Dermis blood vessel endothelial cell (primary cell): ENCODE measurements around the gene ZNF837. TPM values are rescaled to one million over a fixed set of nuclear protein-coding genes. Genes with fewer than 3 reads are reported as not detected.
A peak's percentile ranks its signal among the peaks of the same experiment; 100 is the strongest.
"Not testable (repeated sequence)": the region's sequence is repeated elsewhere in the genome, so short reads cannot be mapped to it uniquely, and the experiment has no call there.

Source experiments
- DNase-seq: peaks from one replicate; pipeline ENCODE4 v3.0.0; 2010
- total RNA-seq: library from RNA; depleted of rRNA; stranded (reverse); fragments of >200 nt; gene quantifications from 2 replicates; pipeline ENCODE4 v1.2.3, GENCODE V29; 2014

ZNF837 gene
- total RNA-seq, 1 donor from 2014 or later = 4.1 TPM

GRCh38 chr19:58395979-58396627 lies 15.3 kb upstream of the ZNF837 start:
- no peak for DNase-seq

- no peak for DNase-seq
Observed at GRCh38 chr19:58395220-58395978, 14.6 kb upstream of the ZNF837 start, which contains the start of gene RNF225. RNF225 (plus strand) TSS chr19:58395656; CDS start chr19:58396090, 434 bp downstream.

- no peak for DNase-seq
Observed at GRCh38 chr19:58394821-58395219, 14.0 kb upstream of the ZNF837 start.

- no peak for DNase-seq
Observed at GRCh38 chr19:58393725-58394033, 12.8 kb upstream of the ZNF837 start.

GRCh38 chr19:58392945-58393724 lies 12.3 kb upstream of the ZNF837 start:
- DNase-seq = no peak

- DNase-seq = no peak
Observed at GRCh38 chr19:58388175-58388526, 7.3 kb upstream of the ZNF837 start.

GRCh38 chr19:58387338-58388174 lies 6.7 kb upstream of the ZNF837 start:
- DNase-seq = no peak

- DNase-seq = peak; percentile 99
Observed at GRCh38 chr19:58386576-58387337, 5.9 kb upstream of the ZNF837 start, which contains the start of gene RPS5. RPS5 (plus strand) TSS chr19:58387269; CDS start chr19:58388138, 869 bp downstream.

- no peak for DNase-seq
Observed at GRCh38 chr19:58385891-58386575, 5.2 kb upstream of the ZNF837 start.

GRCh38 chr19:58385313-58385890 lies 4.6 kb upstream of the ZNF837 start:
- no peak for DNase-seq

- no peak for DNase-seq
Observed at GRCh38 chr19:58382997-58383603, 2.3 kb upstream of the ZNF837 start.

GRCh38 chr19:58381460-58382212 lies 806 bp upstream of the ZNF837 start:
- DNase-seq = no peak

- no peak for DNase-seq
Observed at GRCh38 chr19:58380037-58380661, 681 bp downstream of the ZNF837 start.

- DNase-seq = no peak
Observed at GRCh38 chr19:58379246-58379645, 1.6 kb downstream of the ZNF837 start.

- not testable (repeated sequence) for DNase-seq
Observed at GRCh38 chr19:58376724-58377123, 4.1 kb downstream of the ZNF837 start.

- no peak for DNase-seq
Observed at GRCh38 chr19:58374200-58374599, 6.6 kb downstream of the ZNF837 start.

GRCh38 chr19:58372311-58373133 lies 8.3 kb downstream of the ZNF837 start:
- no peak for DNase-seq
